Activated CD8-positive, alpha-beta memory T cell treated with anti-CD3 and anti-CD28 coated beads for 4 hours (primary cell): ENCODE measurements around the gene DCK.
A peak's percentile ranks its signal among the peaks of the same experiment; 100 is the strongest.
"Not testable (repeated sequence)": the region's sequence is repeated elsewhere in the genome, so short reads cannot be mapped to it uniquely, and the experiment has no call there.

Experiments
- DNase-seq, 2 donors: peaks; one replicate each; pipeline ENCODE4 v3.0.0-alpha.2; 2020; ENCODE audit warnings: low read depth in 2 of 2

Gene DCK

GRCh38 chr4:70993181-70994068 lies at the start of gene DCK:
Gene DCK, plus strand, starts transcription at chr4:70993649. Its CDS starts 187 bp downstream, at chr4:70993836.
- DNase-seq: peak; percentile 63 to 66

GRCh38 chr4:70945046-70945445 lies 48.4 kb upstream of the DCK start:
- no peak for DNase-seq

DNA sequence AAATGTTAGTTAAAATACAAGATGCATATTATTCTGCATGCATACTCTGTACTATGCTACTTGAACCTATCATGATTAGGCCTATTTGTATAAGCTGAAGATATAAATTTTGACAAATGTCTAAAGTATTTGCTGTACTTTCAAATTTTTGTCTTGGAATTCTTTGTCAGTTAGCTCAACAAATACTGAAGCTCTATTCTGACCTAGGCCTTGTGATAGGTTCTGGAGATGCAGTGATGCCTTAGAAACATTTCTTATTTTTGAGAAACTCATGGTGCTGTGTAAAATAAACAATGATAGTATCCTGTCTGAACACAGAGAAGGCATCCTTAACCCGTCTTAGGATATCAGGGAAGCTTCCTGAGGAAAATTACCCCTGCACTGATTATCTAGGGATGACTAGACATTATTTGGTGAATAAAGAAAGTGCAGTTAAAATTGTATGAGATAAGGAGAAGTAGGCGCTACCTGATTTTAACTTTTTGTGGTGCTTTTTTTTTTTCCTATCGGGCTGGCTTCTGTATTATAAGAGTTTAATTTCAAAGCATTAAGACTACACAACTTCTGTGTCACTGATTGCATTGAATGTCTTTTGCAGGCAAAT lies 47.9 kb upstream of the DCK start:
- no peak for DNase-seq

- no peak for DNase-seq
Measured at GRCh38 chr4:70946939-70947338, 46.5 kb upstream of the DCK start.

DNA sequence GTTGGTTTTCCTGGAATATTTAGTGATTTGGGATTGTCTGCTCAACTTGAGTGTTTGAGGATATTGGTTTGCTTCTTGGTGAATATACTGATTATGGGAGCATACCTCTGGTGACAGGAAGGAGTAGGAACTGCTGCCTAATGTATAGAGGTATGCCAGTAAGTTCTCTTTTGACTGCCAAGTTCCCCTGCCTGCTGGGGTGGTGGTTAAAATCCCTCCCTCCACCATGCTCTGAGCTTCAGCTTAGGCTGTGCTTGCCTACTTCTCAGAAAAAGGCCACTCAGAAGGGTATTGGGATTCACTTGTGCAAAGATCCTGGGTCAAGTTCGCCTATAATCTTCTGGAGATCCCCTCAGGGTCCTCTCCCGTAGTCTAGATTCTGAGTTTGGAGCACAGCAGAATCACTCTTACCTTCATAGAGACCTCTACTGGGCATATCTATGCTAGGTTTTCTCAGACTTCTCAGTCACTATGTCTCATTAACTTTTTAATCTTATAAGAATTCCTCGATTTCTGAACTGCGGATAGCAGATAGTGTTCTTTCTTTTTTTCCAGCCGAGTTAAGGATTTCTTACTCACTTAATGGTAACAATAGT lies 44.7 kb upstream of the DCK start:
- no peak for DNase-seq

DNA sequence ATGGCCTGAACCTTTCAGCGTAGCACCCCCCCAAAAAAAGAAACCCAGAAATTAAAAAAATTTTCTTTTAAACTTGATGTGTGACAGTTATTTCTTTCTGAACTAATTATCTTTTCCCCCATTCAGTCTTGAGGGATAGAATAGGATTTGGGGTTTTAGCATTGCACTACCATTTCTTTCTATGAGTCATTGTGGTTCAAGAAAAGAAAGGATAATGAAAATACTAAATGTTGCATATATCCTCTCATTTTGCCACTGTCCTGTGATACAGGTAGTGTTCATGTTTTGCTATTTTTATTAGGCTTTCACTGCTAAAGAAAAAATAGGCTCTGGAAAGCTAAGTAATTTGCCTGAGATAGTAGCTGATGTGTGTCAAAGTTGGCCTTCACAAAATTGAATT lies 39.4 kb upstream of the DCK start:
- DNase-seq: no peak

DNA sequence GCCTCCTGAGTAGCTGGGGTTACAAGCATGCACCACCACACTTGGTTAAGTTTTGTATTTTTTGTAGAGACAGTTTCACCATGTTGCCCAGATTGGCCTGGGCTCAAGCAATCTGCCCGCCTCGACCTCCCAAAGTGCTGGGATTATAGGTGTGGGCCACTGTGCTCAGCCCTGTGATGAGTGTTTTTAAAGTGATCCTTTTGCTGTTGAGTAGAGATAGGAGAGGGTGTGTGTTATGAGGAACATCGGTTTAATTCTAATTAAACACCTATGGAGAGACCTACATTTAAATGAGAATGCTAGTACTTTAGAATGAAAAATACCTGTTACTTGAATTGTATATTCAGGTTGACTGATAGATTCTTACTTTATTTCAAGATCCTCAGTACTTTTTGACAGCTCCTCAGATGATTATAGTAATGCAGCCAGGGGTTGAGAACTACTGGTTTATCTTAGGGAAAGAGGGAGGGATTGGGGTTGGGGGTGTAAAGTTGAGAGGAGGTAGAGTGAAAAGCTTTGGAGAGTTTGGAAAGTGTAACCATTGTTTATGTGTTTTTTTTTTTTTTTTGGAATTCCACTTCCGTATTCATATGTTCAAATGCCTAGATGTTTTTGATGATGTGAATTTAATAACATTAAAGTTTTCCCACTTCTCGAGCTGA lies 36.8 kb upstream of the DCK start:
- DNase-seq: no peak

DNA sequence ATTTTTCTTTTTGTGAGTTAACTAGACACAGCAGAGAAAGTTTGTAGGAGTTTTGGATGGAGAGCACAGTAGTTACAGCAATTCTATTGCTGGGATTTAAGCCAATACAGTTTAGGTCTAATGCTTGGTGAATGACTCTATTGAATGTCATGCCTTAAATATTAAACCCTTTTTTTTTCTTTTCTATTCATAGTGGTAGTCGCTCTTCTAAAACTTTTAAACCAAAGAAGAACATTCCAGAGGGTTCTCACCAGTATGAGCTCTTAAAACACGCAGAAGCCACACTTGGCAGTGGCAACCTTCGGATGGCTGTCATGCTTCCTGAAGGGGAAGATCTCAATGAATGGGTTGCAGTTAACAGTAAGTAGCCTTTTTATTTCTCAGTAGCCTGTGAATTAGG lies 34.8 kb upstream of the DCK start:
- no peak for DNase-seq

- DNase-seq: no peak
Measured at GRCh38 chr4:70969076-70969475, 24.4 kb upstream of the DCK start.

DNA sequence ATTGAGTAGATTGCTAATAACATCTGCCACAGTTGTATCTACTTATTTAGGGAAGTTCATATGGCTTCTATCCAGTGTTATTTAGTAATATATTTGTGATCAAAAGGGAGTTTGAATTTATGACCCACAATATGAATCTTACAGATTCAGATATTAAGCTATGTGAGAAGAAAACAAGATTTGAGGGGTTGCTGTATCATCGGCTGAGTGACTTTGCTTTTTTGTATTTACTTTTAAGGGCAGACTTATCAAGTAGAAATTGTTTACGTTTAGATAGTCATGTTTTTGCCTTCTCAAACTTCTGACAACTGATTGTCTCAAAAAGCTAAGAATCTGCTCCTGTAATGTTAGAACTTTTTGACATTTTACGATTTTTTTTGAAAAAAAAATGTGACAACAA lies 17.2 kb upstream of the DCK start:
- no peak for DNase-seq

GRCh38 chr4:70979445-70980008 lies 13.9 kb upstream of the DCK start:
- no peak for DNase-seq

DNA sequence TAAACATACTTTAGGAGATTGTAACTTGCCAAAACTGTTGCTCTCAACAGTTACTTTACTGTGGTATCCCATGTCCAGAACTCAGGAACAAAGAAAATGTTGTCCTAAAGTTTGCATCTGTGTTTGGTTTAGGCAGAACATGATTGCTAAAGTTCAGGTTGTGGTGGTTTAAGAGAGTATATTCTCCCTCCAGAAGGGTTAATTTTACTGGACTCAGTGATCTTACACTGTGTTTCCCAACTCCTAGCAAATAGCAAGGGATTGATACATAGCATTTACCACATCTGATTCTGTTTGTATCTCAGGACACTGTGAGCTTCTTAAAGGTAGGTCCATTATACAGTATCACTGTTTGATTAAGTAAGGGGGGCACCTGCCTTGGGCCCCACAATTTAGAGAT lies 13.3 kb upstream of the DCK start:
- no peak for DNase-seq

GRCh38 chr4:70984106-70984505 lies 9.3 kb upstream of the DCK start:
- DNase-seq: no peak

DNA sequence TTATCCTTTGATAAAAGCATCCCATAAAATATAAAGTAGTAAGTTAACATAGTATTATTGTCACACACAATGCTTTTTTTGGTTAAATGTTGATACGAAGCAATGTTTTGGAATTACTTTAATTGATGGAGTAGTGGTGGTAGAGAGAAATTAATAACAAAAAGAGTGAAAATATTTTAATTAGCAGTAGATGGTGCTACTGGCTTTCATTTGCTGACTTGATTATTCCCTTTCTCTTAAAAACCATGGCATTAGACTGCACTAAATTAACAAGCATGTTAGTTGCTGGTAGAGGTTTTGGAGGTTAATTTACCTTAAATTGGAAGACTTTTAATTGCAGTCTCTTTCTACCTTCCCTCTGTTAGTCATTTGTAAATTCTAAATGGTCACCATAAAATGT lies 8.9 kb upstream of the DCK start:
- DNase-seq: no peak

DNA sequence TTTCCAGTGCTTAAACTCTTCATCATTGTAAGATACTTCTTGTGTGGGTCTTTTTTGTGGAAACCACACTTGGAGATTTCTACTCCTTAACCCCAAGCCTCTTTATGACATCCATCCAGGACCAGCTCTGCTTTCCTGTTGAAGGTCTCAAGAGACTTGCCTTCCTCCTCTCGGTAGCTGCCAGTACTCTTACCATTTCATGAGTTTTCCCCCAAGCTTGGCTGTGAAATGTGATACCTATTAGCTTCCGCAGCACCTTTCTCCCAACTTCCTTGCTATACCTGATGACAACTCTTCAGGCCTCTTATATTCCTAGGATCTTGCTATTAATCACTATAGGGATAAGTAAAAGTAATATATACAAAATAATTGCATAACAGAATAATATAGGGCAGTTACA lies 1.9 kb upstream of the DCK start:
- DNase-seq: no peak

DNA sequence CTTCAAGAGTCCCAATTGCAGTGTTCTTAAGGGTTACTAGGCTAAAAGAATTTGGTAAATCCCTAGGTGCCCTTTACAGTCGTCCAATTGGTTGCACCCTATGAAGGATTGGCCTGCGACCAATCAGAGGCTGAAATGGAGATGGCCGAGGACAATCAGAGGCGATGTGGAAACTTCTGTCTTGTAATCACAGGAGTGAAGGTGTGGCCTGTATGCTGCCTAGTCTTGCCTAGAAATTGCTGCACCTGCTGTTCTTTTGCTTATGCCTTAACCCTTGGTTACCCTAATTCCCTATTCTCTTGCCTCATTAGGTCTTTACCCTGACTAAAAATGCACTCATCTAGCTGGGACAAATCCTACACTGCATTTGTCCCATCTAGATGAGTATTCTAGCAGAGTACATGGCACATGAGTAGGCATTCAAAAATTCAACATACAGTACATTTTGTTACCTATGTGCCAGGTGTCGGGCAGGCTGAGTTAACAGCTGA lies 1.0 kb upstream of the DCK start:
- DNase-seq: no peak

DNA sequence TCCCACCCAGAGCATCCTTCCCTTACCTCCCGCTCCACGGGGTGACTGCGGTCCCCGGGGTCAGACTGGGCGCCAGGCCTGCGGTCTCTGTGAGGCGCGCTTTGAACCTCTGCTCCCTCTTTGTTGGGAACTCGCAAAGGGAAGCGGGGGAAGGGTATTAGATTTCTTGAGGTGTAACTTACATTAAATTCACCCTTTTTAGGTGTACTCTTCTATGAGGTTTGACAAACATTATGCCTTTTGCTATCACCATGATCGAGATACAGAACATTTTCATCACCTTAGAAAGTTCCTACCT lies 569 bp downstream of the DCK start:
- DNase-seq: no peak

DNA sequence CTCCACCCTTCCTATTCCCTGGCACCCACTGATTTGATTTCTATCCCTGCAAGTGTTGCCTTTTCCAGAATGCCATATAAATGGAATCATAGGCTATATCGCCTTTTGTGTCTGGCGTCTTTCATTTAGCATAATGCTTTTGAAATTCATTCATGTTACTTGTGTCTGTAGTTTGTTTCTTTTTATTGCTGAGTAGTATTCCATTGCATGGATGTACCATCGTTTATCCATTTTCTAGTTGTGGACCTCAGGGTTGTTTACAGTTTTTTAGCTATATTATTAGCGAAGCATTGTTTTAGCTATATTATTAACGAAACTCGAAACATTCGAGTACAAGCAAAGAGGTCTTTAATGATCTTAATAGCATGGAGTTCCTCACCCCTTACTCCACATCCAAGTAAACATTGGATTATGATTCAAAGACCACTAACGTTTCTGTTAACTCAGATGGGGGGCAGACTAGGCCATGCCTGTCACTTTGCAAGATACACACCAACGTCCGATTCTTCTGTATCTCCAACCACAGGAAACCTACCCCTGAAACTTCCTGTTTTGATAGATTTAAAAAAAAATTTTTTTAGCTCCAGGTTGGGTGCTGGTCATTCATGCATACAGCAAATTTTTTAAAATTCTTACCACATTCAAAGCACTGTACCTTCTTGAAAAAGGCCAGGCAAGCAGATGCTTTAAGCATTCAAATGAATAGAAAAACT lies 1.1 kb downstream of the DCK start:
- DNase-seq: no peak

DNA sequence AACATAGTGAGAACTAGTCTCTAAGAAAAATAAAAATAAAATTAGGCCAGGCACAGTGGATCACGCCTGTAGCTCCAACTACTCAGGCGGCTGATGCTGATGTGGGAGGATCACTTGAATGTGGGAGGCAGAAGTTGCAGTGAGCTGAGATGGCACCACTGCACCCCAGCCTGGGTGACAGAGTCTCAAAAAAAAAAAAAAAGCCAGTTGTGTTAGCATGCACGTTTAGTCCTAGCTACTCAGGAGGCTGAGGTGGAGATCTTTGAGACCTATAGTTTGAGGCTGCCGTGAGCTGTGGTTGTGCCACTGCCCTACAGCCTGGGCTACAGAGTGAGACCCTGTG lies 2.5 kb downstream of the DCK start:
- no peak for DNase-seq

- DNase-seq: no peak
Measured at GRCh38 chr4:70997036-70997435, 3.6 kb downstream of the DCK start.

DNA sequence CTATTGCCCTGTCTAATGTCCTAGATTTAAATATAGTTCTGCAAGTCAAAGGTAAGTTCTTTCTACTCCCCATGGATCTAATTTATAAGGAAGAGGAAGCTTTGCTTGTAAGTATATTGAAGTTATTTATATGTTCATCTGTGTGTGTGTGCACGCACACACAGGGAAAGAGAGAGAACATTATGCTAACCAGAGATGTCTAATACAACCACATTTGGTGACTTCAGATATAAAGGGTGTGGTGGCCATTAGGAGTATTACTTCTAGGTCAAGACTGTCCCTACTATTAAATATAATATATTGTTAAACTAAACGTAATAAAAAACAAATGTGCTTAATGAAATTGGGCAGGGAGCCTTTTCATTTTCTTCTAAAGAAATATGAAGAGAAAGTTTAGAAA lies 4.1 kb downstream of the DCK start:
- no peak for DNase-seq

GRCh38 chr4:70999639-71000038 lies 6.2 kb downstream of the DCK start:
- DNase-seq: not testable (repeated sequence)
